Measurements from ENCODE around the gene PALB2. TPM values are rescaled to one million over a fixed set of nuclear protein-coding genes. Genes with fewer than 3 reads are reported as not detected.

The PALB2 gene
- total and polyA plus RNA-seq, 2 of the 13 experiments (the other 11 are each of a cell fraction or from before 2014, with no cell fraction given) = 12.1 to 40.9 TPM

GRCh38 chr16:23556881-23557778 lies 84.0 kb downstream of the PALB2 start, which contains the start of the genes EARS2 and UBFD1 (continued):
- TF ChIP-seq ZNF614 (CRISPR knock-in tag; IDR thresholded peaks at IDR 0.05; ENCODE audit: borderline replicate concordance) (peak; percentile 96; the same call in 1 of the 2 replicates), EP300 (IDR thresholded peaks at IDR 0.05; ENCODE audit: low read depth in 2 of 2, low read length in 2 of 2) (peak in 1 of 2 experiments; percentile 70; a peak in 3 of 4 replicates), EP300 (CRISPR knock-in tag; IDR thresholded peaks at IDR 0.05; ENCODE audit: borderline replicate concordance) (peak; percentile 51; the same call in 1 of the 2 replicates), ZFAT (CRISPR knock-in tag; conservative IDR thresholded peaks at IDR 0.05) (peak; percentile 91), GATAD1 (CRISPR knock-in tag; IDR thresholded peaks at IDR 0.05) (peak; percentile 95), PLRG1 (conservative IDR thresholded peaks at IDR 0.05) (no peak), HOXA9 (CRISPR knock-in tag; IDR thresholded peaks at IDR 0.05; ENCODE audit: borderline replicate concordance) (peak; percentile 78; the same call in 1 of the 2 replicates), TSC22D2 (CRISPR knock-in tag; IDR thresholded peaks at IDR 0.05; ENCODE audit: borderline replicate concordance) (peak; percentile 37; the same call in 1 of the 2 replicates), ZNF430 (CRISPR knock-in tag; IDR thresholded peaks at IDR 0.05) (peak; percentile 96), NPAS2 (CRISPR knock-in tag; IDR thresholded peaks at IDR 0.05; ENCODE audit: borderline replicate concordance) (no peak), AKAP8 (CRISPR knock-in tag; IDR thresholded peaks at IDR 0.05) (no peak; the same call in 1 of the 2 replicates), RFX1 (IDR thresholded peaks at IDR 0.05) (peak; percentile 85), ZNF253 (CRISPR knock-in tag; IDR thresholded peaks at IDR 0.05; ENCODE audit: borderline replicate concordance) (peak; percentile 51; the same call in 1 of the 2 replicates), SMC3 (IDR thresholded peaks at IDR 0.05; ENCODE audit: low read length) (peak; percentile 19; the same call in 1 of the 2 replicates), AFF4 (CRISPR knock-in tag; IDR thresholded peaks at IDR 0.05) (peak; percentile 58; the same call in 1 of the 2 replicates), ZBTB21 (CRISPR knock-in tag; IDR thresholded peaks at IDR 0.05) (0 out of 2 replicates have a peak, but pooled peaks have one; percentile 10), HIC2 (CRISPR knock-in tag; IDR thresholded peaks at IDR 0.05; ENCODE audit: low read depth) (peak; percentile 28; the same call in 1 of the 2 replicates), ATF5 (CRISPR knock-in tag; IDR thresholded peaks at IDR 0.05; ENCODE audit: low read depth) (peak; percentile 70; the same call in 1 of the 2 replicates), ELK4 (CRISPR knock-in tag; IDR thresholded peaks at IDR 0.05; ENCODE audit: borderline replicate concordance) (peak; percentile 95; the same call in 1 of the 2 replicates), ELF4 (CRISPR knock-in tag; IDR thresholded peaks at IDR 0.05; ENCODE audit: borderline replicate concordance) (peak; percentile 74; the same call in 1 of the 2 replicates)

Measured in HepG2 (cell line).